GM19372 (cell line): ENCODE results near the gene PCNX1.
"Not testable (repeated sequence)": the region's sequence is repeated elsewhere in the genome, so short reads cannot be mapped to it uniquely, and the experiment has no call there.

Experiments used
- ATAC-seq: cut with Tn5 transposase; IDR thresholded peaks from one replicate; pipeline ENCODE4 v1.9.1; 2021; ENCODE audit warnings: mild to moderate bottlenecking, low read depth, moderate library complexity; ENCODE audit not compliant: unreplicated experiment

PCNX1 gene

GRCh38 chr14:71062581-71063303 lies 155.5 kb downstream of the PCNX1 start:
- no peak for ATAC-seq

GRCh38 chr14:71063351-71063750 lies 156.1 kb downstream of the PCNX1 start:
- no peak for ATAC-seq

- not testable (repeated sequence) for ATAC-seq
These were observed 157.5 kb downstream of the PCNX1 start for GRCh38 chr14:71064747-71065146.

- ATAC-seq: no peak
These were observed 162.9 kb downstream of the PCNX1 start for GRCh38 chr14:71070169-71070568.

GRCh38 chr14:71071042-71071441 lies 163.8 kb downstream of the PCNX1 start:
- ATAC-seq: no peak

- no peak for ATAC-seq
These were observed 169.3 kb downstream of the PCNX1 start for GRCh38 chr14:71076462-71077092.

- ATAC-seq: no peak
These were observed 171.2 kb downstream of the PCNX1 start for GRCh38 chr14:71078500-71078899.

- no peak for ATAC-seq
These were observed 179.3 kb downstream of the PCNX1 start for GRCh38 chr14:71086567-71086966.

GRCh38 chr14:71089971-71090370 lies 182.7 kb downstream of the PCNX1 start:
- ATAC-seq: no peak

GRCh38 chr14:71094722-71095121 lies 187.5 kb downstream of the PCNX1 start:
- ATAC-seq: no peak

- ATAC-seq: no peak
These were observed 189.7 kb downstream of the PCNX1 start for GRCh38 chr14:71096947-71097346.

GRCh38 chr14:71103662-71104484 lies 196.6 kb downstream of the PCNX1 start:
- ATAC-seq: no peak

- no peak for ATAC-seq
These were observed 197.9 kb downstream of the PCNX1 start for GRCh38 chr14:71105177-71105576.

- ATAC-seq: no peak
These were observed 200.7 kb downstream of the PCNX1 start for GRCh38 chr14:71107921-71108320.

GRCh38 chr14:71108398-71109119 lies 201.3 kb downstream of the PCNX1 start:
- no peak for ATAC-seq

- ATAC-seq: no peak
These were observed 206.1 kb downstream of the PCNX1 start for GRCh38 chr14:71113376-71113775.

GRCh38 chr14:71114565-71114964 lies 207.3 kb downstream of the PCNX1 start:
- ATAC-seq: no peak

GRCh38 chr14:71115306-71115705 lies 208.0 kb downstream of the PCNX1 start:
- ATAC-seq: no peak

GRCh38 chr14:71115821-71116567 lies 208.7 kb downstream of the PCNX1 start:
- ATAC-seq: no peak

- no peak for ATAC-seq
These were observed 209.4 kb downstream of the PCNX1 start for GRCh38 chr14:71116568-71117122.
